ENCODE data around the gene ZFP36L2.

Gene ZFP36L2, protein sequence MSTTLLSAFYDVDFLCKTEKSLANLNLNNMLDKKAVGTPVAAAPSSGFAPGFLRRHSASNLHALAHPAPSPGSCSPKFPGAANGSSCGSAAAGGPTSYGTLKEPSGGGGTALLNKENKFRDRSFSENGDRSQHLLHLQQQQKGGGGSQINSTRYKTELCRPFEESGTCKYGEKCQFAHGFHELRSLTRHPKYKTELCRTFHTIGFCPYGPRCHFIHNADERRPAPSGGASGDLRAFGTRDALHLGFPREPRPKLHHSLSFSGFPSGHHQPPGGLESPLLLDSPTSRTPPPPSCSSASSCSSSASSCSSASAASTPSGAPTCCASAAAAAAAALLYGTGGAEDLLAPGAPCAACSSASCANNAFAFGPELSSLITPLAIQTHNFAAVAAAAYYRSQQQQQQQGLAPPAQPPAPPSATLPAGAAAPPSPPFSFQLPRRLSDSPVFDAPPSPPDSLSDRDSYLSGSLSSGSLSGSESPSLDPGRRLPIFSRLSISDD

DNA sequence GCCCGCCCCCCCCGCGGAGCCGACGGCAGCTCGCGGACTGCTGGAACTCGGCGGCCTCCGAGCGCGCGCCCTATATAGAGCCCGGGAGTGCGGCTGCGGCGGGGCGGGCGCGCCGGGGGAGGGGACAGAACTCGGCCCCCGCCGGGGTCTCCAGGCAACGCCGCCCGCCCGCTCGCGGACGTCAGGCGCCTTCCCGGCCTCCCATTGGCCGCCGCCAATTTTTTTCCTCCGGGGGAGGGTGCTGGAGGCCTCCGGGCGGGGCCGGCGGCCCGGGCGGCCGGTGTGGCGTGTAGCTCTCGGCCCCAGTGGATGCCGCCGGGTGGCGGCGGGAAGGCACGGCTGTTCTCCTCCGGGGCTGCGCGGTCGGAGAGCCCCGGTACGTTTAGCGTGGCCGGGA lies at the start of gene ZFP36L2:
TSS of gene ZFP36L2 (minus strand) at position 49 of the 397 bp plus-strand sequence. CDS start 291 bp downstream, outside the sequence.
- DNase-seq: no peak

DNA sequence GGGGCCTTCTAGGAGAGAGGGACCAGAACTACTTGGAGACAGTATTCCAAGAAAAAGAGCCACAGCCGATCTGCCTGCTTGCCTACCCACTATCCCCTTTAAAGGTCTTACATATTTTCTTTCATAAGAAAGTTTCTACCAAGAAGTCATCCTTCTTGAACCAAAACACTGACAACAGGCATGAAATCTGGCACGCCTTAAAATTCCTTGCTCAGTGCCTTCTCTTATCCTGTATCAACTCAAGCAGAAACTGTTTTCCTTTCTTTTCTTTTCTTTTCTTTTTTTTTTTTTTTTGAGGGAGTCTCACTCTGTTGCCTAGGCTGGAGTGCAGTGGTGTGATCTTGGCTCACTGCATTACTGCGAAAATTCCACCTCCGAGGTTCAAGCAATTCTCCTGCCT lies 48.3 kb upstream of the ZFP36L2 start:
- DNase-seq: no peak

DNA sequence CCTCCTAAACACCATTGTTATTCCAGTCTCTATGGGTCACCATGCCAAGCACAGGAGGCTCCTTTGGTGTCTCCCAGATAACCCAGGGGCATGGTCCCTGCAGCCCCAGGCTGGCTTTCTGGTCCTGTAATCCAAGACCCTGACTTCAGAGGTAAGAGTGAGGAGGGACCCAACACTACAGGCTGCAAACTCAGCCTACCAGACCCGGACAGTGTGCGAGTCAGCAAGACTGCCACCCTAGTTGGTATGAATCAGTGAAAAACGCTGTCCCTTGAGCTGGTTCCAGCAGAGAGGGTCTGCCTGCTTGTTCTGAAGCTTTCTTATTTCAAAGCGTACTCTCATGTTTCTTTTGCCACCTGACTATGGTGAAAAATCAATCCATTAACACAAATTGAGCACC lies 47.6 kb upstream of the ZFP36L2 start:
- DNase-seq: no peak

DNA sequence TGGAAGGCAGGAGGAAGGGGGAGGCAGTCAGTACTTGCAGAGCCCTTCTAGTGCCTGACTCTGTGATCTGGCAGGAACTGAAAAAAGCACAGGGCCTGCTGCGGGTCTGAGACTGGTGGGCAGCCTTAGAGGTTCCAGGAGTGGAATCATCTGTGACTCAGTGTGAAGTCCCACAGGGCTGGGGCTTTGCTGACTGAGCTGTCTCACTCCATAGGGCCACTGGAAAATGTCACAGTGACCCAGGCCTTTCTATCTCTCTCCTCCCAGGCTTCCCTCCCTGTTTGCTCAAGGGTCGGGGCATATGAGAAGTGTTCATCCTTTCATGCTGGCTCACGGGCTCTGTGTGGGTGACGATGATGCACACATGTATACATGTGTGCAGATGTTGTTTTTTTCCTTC lies 47.1 kb upstream of the ZFP36L2 start:
- DNase-seq: no peak

DNA sequence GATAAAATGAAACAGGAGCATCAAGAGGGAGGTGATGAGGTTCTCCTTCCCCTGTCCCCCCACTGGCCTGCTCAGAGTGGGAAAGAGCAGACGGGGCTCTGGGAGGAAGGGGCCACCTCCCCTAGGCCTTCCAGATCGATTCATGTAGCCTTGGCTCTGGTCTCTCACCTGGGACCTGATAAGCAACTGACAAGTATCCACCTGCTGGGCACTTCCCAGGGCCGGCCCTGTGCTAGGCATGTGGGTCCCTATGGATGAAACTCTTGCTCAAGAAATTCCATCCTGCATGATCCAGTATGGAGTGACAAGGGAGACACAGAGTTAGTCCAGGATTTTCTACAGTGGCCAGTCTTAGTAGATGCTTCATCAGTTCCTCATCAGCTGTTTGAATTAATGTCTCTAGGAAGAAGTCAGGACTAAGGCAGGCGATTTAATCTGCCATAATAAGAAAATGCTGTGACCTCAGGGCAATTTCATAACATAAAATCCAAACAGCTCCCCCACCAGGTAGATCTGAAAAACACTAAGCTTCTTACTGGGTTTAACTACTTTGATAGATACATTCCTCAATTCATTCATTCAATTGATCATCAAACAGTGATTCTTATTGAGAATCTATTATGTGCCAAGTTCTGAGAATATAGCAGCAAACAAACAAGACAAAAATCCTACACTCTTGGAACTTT lies 44.7 kb upstream of the ZFP36L2 start:
- no peak for DNase-seq

DNA sequence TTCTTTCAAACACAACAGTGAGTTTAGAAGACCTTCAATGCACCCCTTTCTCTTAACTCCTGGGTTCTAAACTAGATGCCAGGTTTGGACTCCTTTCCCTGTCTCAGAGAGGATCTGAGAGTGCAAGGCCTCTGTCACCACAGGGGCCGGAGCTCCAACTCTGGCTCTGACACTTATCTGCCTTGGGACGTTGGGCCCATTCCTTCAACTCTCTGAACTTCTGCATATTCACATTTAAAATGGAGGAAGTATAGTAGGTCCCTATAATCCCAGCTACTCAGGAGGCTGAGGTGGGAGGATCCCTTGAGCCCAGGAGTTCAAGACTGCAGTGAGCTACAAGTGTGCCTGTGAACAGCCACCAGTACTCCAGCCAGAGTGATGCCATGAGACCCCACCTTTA lies 44.1 kb upstream of the ZFP36L2 start:
- no peak for DNase-seq

DNA sequence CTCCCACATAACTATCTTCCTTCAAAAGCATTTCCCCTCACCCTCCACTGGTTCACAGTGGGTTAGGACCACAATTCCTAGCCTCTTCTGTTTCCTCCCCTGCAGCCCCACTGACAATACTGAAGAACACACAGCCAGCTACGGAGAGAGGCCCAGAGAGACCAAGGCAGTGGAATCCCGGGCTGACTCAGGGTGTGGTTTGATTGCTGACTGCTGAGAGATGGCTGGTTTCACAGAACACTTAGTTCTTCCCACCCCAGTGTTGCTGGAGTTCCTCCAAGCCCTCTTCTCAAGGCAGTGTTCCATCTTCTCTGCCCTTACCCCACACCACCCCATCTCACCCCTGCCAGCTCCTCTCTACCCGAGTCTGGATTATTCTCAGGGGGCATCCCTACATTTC lies 43.3 kb upstream of the ZFP36L2 start:
- no peak for DNase-seq

DNA sequence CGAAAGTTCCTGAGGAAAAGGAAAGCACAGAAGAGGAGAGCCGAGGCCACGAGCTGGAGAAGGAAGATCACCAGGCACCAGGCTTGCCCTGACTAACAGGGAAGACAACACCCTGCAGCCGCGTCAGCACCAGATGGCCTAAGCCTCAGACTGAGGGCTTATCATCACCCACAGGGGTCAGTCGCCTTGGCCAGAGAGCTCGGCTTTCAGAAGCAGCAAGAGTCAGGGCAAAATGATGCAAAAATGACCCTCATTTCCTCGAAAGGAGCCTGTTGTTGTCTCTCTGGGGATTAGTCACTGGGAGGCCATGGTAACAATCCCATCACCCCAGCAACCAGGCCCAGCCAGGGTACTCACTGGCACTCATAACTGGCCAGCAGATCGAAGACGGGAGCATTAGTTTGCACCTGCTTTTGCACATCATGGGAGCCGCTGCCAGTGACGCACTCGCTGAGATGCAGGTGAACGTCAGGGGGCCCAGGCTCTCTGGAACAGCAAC lies 42.7 kb upstream of the ZFP36L2 start:
- DNase-seq: no peak

DNA sequence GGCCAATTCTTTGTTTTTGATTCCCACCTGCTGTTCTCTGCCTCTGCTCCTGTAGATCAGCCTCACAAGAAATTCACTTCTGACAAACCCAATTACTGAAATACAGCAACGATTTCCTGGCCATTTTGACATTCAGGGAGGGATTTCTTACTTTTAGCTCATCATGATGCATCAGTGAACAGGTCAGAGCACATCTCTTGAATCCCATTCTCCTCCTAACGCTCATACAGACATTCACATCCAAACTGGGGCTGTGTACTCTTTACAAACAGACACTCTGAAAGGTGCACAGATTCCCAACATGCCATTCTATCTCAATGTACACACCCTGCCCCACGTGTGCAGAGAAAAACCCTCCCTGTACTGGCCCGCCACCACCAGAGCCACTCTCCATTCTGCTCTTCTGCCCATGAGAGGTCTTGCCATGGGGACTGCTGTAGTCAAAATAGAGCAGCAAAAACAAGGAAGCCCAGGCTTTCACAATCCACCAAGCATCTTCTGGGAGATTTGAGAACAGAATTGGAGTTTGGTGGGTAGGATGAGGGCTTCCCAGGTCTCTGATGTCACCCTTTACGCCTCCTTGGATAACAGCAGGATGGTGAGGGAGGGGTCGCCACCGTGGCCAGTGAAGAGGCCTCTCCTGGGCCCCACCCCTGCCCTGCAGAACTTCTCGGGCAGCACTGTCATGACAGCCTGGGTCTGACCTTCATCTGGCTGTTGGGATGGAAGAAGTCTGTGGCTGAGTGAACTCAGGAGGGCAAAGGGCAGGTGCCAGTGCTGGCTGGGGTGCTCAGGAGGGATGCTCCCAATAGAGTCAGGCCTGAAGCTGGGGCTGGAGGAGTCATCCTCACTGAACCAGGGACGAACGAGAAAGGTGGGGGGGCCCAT lies 41.9 kb upstream of the ZFP36L2 start:
- no peak for DNase-seq

DNA sequence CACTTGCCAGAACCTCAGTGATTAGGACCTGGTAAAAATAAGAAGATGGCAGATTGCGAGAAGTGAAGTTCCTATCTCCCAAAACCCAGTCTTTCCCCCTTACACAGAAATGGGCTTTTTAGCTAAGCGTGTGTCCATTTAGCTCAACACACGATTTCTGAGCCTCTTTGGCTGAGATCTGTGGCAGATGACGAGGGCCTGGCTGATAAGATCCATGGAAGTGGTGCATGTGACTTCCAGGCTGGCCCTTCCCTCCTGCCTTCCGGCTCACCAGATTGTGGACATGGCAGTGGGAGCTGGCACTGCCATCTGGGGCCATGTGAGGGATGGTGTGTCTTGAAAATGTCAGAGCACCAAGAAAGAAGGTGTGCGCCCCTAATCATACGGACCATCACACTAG lies 41.0 kb upstream of the ZFP36L2 start:
- peak in 1 of 2 experiments; percentile 6 for DNase-seq

DNA sequence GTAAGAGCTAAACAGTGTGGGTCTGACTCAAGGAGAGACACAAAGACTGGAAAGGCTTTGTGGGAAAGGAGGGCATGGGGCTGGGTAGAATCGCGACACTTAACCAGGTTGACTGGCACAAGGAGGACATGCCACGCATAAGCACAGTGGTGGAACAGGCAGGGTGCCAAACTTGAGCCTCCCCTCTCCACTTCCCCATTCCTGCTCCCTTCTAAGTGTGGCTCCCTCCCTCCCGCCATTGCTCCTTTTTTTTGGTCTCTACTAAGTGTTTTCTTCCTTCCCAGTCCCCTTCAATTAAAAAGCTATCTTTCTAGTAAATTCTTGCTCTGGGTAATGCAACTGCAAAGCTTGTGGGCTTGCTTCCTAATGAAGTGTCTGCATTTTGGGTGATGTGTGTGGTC lies 40.3 kb upstream of the ZFP36L2 start:
- DNase-seq: no peak

DNA sequence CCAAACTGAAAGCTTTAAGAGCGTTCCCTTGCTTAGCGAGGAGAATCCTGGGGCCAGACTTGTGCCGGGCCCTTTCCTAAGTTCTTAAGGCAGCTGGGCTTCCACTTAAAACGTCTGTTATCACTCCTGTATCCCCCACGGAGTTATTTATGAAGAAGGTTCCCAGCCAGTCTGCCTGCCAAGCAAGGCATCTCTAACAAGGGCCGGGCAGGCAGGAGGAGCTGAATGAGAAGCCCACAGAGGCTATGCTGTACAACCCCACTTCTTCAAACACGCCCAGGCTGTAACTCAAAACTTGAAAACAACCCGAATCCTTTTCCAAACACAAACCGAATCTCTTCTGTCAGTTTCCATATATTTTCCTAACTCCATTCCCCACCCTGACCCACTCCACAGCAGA lies 39.0 kb upstream of the ZFP36L2 start:
- DNase-seq: no peak

DNA sequence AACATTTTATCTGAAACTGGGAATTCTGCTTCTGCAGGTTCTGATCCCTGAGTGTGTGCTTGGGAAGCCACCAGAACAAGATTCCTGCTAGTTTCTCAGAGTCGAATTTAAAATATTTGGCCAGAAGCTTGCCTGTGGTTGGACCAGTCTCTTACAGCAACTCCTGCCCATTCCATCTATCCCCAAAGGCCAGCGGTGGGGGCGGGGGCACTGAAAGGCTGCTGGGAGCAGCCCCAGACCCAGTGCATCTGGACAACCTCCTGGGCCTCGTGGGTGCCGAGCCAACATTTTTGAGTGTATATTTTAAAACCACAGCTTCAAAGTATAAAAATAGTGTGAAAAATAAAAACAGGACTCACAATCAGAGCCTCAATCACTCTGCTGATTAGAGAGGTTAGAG lies 38.6 kb upstream of the ZFP36L2 start:
- DNase-seq: no peak

DNA sequence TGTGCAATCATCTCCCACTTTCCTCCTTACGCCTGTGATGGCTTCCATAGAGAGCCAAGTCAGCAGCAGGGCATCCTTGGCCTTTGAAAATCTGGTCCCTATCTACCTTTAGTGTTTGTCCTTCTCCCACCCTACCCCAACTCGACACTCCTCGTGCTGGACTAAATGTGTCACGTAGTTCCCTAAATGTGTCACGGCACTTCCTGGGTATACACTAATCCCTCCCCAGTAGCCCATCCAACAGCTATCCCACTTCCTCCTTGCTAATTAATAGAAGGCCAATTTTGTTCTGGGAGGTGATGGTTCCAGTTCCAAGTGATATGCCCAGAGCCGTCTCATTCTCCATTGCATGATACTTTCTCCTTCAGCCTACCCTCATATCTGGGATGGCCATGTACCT lies 36.5 kb upstream of the ZFP36L2 start:
- no peak for DNase-seq

DNA sequence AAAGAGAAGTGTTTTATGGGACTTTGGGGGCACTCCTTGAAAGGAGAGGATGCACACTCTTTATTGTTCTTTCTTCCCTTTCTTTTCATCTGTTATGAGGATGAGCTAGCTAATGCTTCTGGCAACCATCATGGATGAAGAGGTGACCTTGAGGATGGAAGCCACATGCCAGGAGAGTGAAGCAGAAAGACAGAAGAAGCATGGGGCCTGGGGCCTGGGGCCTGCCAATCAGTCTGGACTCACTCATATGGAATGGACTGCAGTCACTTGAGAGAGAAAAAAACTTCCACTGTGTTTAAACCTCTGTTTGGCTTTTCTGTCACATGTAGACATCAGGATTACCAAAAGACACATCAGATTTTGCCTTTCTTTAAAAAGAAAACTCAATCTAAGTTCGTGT lies 35.8 kb upstream of the ZFP36L2 start:
- DNase-seq: no peak

DNA sequence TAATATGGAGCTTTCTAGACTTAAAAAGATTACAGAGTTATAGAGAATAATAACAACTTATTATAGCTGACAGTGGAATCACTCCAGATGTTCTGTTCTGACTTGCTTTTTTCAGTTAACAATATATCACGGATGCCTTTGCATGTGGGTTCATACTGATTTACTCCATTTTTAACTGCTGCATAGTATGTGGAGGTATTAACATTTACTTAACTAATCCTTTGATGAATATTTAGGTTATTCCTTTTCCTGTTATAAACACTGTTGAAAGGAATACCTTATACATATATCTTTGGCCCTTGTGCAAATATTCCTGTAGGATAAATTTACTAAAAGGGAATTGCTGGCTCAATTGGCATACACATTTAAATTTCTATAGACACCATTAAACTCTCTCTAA lies 33.1 kb upstream of the ZFP36L2 start:
- no peak for DNase-seq

DNA sequence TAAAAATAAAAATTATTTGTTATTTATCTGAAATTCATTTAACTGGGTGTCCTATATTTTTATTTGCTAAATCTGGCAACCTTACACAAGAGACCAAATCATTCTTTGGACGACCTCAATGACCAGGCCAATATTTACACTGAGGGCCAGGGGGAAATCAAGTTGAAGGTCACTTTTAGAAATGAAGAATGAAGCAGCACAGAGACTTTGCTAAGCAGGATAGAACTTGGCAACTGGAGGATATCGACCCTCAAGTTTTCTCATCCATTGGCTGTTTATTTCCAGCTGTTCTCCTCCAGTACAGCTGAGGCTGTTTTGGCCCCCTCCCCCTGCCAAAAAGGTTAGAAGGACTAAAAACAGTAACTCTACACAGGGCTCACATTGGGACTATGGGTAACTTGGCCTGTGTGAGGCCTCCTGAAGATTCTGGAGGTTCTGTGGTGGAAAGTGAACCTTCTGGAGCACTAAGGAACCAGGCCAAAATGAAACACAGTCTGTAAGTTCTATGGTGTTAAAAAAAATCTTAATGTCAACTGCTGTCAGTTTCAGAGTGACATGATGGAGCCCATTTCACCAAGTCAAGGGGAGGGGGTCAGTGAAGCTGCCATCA lies 32.2 kb upstream of the ZFP36L2 start:
- no peak for DNase-seq

DNA sequence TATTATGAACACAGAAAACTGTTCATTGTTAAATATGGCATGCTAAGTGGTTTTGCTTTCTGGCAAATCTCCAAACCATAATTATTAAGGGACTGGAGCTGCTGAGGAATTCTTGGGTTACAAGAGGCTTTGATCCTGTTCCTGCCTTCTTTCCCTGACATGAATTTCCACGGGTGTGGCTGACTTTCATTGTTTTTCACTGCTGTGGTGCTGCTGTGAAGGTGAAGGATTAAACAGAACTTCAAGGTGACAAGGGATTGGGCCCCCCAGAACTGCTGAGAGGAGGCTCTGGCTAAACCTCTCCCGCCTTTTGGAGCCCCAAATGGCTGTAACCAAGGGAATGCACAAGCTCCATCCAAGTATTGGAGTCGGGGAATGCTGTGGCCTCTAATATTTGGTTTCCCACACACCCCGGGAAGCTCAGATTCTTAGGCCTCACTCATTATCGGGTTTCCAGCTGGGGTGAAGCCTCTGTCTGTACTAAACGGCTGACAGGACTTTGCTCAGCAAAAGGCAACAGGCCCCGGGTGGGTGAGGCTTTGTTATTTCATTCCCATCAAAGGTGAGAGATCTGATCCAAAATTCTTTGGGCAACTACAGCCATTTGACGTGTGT lies 29.0 kb upstream of the ZFP36L2 start:
- no peak for DNase-seq

DNA sequence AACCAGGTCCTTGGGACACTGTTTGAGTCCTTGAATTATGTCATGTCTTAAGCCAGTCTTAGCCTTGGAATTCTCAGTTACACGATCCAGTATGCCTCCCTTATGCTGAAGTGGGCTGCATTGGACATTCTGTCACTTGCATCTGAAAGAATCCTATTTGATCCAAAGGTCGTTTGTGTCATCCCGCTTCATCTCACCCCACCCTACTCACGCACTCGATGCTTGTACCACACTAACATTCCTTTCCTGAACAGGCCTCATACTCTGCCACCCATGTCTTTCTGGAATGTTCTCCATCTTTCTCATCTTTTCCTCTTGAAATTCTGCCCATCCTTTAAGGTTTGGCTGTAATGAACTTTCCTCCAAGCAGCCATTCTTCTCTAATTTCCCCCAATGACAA lies 27.9 kb upstream of the ZFP36L2 start:
- DNase-seq: no peak

DNA sequence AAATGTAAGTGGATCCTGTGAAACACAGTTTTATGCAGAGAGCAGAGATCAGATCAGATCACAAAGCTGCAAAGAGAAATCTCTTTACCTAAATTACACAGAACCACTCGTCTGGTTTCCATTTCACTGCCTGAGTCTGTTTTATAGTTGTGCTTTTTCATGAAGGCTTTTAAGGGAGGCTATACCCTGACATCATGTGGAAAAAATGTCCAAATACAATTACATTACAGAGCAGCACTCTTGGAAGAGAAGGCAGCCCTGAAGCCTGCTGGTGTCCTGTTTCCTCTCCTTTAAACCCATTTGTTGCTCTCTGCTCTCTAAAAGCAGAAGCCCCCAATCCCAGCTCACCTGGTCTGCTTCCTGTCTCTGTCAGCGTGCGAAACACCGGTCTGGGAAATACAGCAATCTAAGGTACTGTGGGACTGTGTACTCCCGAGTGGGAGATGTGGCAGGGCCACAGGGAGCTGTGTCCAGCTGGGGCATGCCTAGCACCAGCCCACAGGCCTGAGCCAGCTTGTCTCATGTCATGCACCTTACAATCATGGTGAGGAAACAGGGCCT lies 24.8 kb upstream of the ZFP36L2 start:
- no peak for DNase-seq

DNA sequence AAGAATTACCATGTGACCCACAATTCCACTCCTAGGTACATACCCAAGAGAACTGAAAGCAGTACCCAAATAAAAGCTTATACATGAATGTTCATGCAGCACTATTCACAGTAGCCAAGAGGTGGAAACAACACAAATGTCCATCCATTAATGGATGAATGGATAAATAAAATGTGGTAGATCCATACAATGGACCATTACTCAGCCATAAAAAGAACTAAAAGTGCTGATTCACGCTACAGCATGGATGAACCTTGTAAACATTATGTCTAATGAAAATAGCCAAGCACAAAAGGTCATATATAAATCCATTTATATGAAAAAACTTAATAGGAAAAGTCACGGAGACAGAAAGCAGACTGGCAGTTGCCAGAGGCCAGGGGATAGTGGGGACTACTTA lies 23.6 kb upstream of the ZFP36L2 start:
- DNase-seq: no peak

DNA sequence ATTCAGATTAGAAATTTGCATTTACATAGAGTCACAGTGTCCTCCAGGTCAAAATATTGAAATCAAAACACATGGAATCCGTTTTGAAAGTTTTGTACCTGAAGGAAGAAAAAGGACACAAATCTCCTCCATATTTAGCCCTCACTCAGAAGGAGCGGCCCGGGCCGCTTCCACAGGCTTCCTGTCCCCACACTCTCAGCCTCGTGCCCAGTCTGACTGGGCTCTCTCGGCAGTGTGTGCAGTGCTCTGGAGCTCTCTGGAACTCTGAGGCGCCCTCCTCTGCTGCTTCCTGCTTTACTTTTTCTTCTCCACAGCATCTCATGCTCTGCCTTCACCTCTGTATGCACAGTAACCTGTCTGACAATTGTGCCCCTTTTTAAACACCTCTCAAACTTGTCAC lies 22.2 kb upstream of the ZFP36L2 start:
- DNase-seq: no peak
